NCI-H1105 (cell line): ENCODE results near the gene SSR1.
"Not testable (repeated sequence)": the region's sequence is repeated elsewhere in the genome, so short reads cannot be mapped to it uniquely, and the experiment has no call there.

Experiments
- DNase-seq: peaks from one replicate; lab custom pipeline; 2025; lab: John Stamatoyannopoulos, UW

Gene SSR1

GRCh38 chr6:7317538-7317937 is 4.5 kb upstream of the SSR1 start:
- DNase-seq: no peak

DNA sequence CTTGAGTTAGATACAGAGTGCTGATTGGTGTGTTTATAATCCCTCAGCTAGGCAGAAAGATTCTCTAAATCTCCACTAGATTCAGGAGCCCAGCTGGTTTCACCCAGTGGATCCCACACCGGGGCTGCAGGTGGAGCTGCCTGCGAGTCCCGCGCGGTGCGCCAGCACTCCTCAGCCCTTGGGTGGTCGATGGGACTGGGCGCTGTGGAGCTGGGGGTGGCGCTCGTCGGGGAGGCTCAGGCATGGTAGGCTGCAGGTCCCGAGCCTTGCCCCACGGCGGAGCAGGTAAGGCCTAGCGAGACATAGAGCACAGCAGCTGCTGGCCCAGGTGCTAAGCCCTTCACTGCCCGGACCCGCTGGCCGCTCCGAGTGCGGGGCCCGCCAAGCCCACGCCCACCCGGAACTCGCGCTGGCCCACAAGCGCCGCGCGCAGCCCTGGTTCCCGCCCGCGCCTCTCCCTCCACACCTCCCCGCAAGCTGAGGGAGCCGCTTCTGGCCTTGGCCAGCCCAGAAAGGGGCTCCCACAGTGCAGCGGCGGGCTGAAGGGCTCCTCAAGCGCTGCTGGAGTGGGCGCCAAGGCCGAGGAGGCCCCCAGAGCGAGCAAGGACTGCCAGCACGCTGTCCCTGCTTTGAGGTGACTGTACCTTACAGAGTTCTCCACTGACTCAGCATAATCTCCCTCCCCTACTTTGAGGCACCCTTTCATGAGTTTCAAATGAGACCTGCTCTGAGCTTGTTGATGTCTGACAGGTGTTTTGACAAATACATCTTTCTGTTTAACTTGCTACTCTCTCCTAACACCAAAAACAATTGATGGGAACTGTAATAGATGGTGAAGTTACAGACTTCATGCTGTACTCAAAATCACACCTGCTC is 3.9 kb upstream of the SSR1 start:
- no peak for DNase-seq

GRCh38 chr6:7315948-7316365 is 3.0 kb upstream of the SSR1 start:
- no peak for DNase-seq

GRCh38 chr6:7315087-7315947 is 2.3 kb upstream of the SSR1 start:
- not testable (repeated sequence) for DNase-seq

DNA sequence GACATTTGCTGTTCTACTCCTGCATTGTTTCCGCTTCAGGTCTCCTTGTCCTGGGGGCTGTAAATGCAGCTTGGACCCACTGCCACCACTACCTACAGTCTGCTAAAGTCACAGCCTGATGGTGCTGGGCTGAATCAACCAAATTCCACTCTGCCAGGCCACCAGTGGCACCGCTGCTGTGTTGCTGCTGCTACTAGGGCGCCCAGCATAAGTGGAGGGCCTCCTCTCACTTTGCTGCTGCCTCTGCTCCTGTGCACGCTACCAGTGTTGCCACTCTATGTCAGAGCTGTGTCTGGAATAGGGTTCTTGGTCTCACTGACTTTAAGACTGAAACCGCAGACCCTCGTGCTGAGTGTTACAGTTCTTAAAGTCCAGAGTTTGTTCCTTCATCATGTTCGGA is 1.4 kb upstream of the SSR1 start:
- no peak for DNase-seq

DNA sequence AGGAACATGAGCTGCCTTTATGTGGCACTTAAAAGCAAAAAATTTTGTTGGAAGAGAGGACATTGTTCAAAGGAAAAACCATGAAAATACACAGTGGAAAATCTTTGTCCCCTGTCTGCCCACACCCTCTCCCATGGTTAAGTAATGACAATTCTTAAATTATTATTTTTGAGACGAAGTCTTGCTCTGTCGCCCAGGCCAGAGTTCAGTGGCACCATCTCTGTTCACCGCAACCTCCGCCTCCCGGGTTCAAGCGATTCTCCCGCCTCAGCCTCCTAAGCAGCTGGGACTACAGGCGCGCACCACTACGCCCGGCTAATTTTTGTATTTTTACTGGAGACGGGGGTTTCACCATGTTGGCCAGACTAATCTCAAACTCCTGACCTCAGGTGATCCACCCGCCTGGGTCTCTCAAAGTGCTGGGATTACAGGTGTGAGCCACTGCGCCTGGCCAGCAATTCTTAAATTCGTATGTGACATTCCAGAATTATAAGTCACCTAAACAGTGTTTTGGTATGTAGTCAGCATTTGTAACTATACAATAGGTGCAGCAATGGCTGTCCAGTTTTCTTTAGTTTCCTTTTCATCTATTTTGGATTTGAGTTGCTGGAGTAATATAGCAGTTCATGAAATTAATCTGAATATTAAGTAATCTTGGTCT is 636 bp upstream of the SSR1 start:
- DNase-seq: no peak

DNA sequence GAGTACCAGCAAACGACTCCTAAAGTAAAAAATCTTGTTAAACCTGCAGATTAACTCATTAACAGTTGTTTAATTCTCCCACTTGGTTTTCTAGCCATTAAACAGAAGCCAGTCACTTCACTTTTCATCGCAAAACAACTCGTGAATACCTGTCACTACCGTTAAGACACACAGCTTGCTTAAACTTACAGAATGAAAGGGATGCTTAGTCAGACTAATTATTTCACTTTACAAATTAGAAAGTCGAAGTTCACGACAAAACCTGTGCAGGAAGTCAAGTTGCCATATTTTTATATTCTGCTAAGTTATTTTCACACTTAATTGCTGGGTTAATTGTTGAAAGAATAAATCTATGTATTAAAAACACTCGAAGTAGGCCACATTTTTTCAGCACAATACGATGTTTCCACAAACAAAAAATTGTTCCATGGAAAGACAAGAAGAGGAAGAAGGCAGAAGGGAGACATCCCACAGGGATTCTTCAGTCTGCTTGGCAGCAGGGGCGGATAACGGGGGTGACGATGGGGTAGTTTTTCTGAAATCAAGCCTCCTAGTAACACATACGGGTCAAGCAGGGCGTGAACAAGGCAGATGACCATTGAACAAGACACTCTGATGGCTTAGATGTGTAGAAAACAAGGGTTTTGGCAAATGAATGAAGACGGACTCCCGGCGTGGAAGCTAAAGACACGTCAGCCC is 933 bp downstream of the SSR1 start:
- DNase-seq: no peak

DNA sequence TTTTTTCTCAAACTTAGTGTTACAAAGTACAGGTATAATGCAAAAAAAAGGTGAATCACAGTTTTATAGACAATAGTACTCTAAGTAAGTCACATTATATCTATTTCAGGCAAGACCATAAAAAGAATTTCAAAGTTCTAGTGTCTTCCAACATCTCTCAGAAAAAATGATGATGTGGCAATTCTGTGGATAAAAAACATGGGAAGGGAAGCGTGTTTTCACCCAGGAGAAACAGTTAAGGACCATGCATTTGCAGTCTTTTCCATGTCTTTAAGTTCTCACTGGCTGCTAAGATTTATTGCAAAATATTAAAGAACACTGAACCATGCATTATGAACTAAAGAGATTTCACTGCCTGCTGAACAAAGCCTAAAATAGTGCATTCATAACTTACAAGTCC is 1.8 kb downstream of the SSR1 start:
- no peak for DNase-seq

DNA sequence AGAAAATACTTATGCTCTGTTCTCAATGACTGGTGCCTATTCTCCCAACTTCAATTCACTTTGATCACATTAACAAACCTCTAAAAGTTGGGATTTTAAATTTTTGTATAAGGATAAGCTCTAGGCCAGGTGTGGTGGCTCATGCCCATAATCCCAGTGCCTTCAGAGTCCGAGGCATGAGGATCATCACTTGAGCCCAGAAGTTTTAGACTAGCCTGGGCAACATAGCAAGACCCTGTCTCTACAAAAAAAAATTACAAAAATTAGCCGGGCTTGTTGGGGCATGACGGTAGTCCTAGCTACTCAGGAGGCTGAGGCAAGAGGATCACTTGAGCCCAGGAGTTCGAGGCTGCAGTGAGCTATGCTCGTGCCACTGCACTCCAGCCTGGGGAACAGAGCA is 3.9 kb downstream of the SSR1 start:
- no peak for DNase-seq

DNA sequence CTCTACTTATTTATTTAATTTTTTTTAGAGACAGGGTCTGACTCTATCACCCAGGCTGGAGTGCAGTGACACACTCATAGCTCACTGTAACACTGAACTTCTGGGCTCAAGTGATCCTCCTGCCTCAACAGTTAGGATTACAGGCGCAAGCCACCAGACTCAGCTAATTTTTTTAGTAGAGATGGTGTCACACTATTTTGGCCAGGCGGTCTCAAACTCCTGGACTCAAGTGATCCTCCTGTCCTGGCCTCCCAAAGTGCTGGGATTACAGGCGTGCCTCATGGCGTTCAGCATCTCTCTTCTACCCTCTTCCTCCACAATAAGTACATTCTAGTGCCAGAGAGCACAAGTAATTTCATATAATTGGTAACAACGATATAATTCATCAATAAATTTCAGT is 5.5 kb downstream of the SSR1 start:
- no peak for DNase-seq

- DNase-seq: no peak
Measured at GRCh38 chr6:7304821-7305220, 8.2 kb downstream of the SSR1 start.

GRCh38 chr6:7301702-7302101 is 11.3 kb downstream of the SSR1 start:
- DNase-seq: no peak

- no peak for DNase-seq
Measured at GRCh38 chr6:7300926-7301325, 12.1 kb downstream of the SSR1 start.

DNA sequence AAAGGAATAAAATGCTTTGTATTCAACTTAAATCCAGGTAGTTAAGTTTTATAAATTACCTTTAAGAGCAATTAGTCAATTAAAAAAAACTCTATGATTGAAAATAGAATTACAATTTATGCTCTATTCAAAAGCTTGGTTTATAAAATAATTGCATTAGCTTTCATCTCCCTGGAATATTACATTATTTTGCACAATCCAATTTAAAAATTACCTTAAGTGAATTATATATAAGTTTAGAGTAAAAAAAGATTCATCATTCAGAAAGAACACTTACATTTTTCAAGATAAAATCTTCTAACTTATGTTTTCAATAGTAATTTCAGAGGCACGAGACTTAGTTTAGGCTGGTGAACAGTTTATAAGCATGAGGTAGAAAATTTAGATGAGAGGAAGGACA is 14.9 kb downstream of the SSR1 start:
- DNase-seq: no peak

DNA sequence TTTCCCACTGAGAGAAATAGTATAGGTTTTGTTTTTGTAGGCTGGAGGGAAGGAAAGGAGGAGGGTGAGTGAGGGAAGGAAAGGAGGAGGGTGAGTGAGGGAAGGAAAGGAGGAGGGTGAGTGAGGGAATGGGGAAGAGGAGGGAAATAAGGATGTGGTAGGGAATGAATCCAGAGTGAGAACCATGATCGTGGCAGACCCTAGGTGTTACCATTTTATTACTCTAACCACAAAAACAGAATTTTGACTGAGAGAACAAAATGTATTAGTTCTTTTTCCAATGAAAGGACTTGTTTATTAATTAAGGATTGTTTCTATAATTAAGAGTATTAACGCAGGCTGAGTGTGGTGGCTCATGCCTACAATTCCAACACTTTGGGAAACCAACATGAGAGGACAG is 16.4 kb downstream of the SSR1 start:
- no peak for DNase-seq

- no peak for DNase-seq
Measured at GRCh38 chr6:7295916-7296315, 17.1 kb downstream of the SSR1 start.

- no peak for DNase-seq
Measured at GRCh38 chr6:7292596-7293255, 20.3 kb downstream of the SSR1 start.

- DNase-seq: no peak
Measured at GRCh38 chr6:7290079-7290478, 22.9 kb downstream of the SSR1 start.

DNA sequence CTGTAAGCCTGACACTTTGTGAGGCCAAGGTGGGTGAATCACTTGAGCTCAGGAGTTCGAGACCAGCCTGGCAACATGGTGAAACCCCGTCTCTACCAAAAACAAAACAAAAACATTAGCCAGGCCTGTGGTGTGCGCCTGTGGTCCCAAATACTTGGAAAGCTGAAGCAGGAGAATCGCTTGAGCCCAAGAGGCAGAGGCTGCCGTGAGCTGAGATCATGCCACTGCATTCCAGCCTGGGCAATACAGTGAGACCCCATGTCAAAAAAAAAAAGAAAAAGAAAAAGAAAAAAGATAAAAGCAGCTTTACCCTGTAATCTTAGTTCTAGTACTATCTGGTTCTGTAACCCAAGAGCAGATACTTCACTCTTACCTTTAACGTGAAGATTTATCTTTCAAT is 27.6 kb downstream of the SSR1 start:
- DNase-seq: no peak

DNA sequence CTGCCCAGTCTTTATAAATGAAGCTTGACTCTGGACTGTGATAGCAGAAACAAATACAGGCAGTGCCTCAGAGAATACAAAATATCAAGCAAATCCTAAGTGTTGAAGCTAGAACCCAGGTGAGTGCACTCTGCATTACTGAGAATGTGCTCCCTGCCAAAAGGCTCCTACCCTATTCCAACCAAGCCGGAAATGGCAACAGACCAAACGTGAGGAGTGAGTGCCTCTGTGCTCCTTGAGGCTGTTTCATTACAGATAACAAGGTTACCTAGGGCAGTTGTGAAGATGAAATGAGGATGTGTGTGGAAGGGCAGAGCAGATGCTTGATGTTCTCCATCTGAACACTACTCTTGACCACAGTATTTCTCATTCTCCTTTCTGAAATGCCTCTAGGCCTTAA is 29.3 kb downstream of the SSR1 start:
- no peak for DNase-seq

GRCh38 chr6:7282097-7282906 is 30.7 kb downstream of the SSR1 start:
- DNase-seq: no peak
